Activated T-helper 17 cell treated with anti-CD3 and anti-CD28 coated beads, Interleukin-2, amount 50 U/mL, for 72 hours (primary cell): Measurements from ENCODE around the gene COL9A2. TPM values are rescaled to one million over a fixed set of nuclear protein-coding genes. Genes with fewer than 3 reads are reported as not detected.

ENCODE experiments used
- total RNA-seq, 2 donors: library from RNA; stranded (reverse); gene quantifications; one replicate each; pipeline ENCODE4 v1.2.3, GENCODE V29; 2022

COL9A2 gene
- total RNA-seq, 2 donors from 2014 or later, result 7.5 to 18.9 TPM

Other genes starting within 250 kb of the COL9A2 start
- 100 to 1,000 TPM in 1 of 2 donors, 10 to 100 TPM in 1; 56.1 to 107 TPM for gene PPT1, start 220.0 kb downstream of the COL9A2 start, total RNA-seq
- 10 to 100 TPM; 16.5 to 50.9 TPM for gene RLF, start 155.9 kb downstream of the COL9A2 start, total RNA-seq
- gene TMCO2, start 69.3 kb downstream of the COL9A2 start, total RNA-seq, result under 1 TPM in 1 of 2 donors, not detected in 1; 0.50 TPM
- gene ZMPSTE24, start 59.0 kb downstream of the COL9A2 start, total RNA-seq, result 10 to 100 TPM; 26.1 to 36.4 TPM
- gene SMAP2, start 56.4 kb upstream of the COL9A2 start, total RNA-seq, result 100 to 1,000 TPM; 219 to 280 TPM
- gene ZFP69B, start 133.2 kb upstream of the COL9A2 start, total RNA-seq, result 1 to 10 TPM; 2.8 to 3.3 TPM
- gene ZFP69, start 160.0 kb upstream of the COL9A2 start, total RNA-seq, result 1 to 10 TPM; 1.9 to 3.4 TPM
- gene EXO5, start 191.5 kb upstream of the COL9A2 start, total RNA-seq, result 1 to 10 TPM; 6.6 to 6.7 TPM
- 1 to 10 TPM; 3.5 to 5.8 TPM for gene ZNF684, start 214.4 kb upstream of the COL9A2 start, total RNA-seq